NOMO-1 (cell line): ENCODE results near the gene FBXL7.

Experiments
- DNase-seq, 2 experiments: peaks; one replicate each; lab custom pipeline; 2025; ENCODE audit not compliant: unreplicated experiment in 2 of 2; lab: John Stamatoyannopoulos, UW

Gene FBXL7

GRCh38 chr5:15609076-15609725 lies 109.2 kb downstream of the FBXL7 start:
- no peak for DNase-seq

DNA sequence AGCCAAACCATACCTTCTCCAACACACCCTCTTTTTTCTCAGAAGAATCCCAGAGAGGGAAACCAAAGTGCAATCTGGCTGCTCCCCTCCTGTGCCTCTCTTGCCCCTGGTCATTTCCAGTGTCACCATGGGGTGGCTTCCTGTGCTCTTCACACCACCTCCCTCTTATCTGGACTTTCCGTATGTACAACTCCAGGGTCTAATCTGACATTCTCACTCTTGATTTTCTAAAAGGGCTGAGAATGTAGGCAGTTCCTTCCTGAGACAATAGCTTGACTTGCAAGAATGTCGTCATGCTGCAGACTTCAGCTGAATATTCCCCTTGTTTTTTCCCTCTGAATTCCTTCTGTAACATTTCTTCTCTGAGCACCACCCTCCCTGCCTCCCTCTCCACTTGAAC lies 110.2 kb downstream of the FBXL7 start:
- DNase-seq, result no peak

DNA sequence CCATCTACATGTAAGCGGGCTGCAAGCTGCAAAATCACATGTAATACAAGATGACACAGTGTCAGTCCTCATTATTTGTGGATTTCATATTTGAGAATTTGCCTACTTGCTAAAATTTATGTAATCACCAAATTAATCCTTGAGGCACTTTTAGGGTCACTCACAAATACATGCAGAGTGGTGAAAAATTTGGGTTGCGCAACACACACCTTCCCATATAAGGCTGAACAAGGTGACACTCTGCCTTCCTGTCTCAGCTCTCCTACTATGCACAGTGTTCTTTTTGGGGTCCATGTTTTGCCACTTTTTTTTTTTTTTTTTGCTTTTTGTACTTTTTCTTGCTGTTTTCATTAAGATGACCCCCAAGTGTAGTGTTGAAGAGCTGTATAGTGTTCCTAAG lies 111.0 kb downstream of the FBXL7 start:
- DNase-seq, result no peak

GRCh38 chr5:15612915-15613635 lies 113.1 kb downstream of the FBXL7 start:
- DNase-seq, result no peak

DNA sequence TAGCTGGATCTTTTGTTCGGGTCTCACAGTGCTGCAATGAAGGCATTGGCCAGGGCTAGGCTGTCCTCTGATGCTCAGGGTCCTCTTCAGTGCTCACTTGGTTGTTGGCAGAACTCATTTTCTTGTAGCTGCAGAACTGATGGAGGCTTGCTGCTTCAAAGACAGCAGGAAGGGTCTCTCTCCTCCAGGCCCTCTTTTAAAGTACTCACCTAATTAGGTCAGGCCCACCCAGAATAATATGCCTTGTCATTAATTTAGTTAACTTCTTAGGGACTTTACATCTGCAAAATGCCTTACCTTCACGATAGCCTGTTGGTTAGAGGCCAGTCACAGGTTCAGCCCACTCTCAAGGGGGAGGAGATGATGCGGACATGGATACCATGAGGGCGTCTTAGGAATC lies 114.7 kb downstream of the FBXL7 start:
- DNase-seq, result no peak

GRCh38 chr5:15615859-15616258 lies 115.9 kb downstream of the FBXL7 start:
- no peak for DNase-seq

DNA sequence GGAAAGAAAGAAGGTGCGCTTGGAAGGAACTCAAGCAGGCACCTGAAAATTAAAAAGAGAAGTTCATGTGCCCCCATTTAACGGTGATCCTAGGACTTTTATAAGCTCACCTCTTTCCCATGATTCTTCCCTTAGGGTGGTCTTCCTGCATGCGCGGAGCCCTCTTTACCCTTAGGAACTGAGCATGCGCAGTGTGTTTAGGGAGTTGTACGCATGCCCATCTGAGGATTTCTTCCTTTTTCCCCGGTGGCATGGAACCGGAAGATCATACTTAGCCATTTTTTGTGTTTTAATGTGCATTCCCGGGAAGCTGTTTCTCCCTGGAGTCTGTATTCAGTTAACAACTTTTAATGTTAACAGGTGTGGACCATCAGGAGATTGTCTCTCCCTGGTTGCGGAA lies 119.0 kb downstream of the FBXL7 start:
- no peak for DNase-seq

- no peak for DNase-seq
Observed at GRCh38 chr5:15620501-15620900, 120.5 kb downstream of the FBXL7 start.

- DNase-seq, result no peak
Observed at GRCh38 chr5:15621094-15621493, 121.1 kb downstream of the FBXL7 start.

DNA sequence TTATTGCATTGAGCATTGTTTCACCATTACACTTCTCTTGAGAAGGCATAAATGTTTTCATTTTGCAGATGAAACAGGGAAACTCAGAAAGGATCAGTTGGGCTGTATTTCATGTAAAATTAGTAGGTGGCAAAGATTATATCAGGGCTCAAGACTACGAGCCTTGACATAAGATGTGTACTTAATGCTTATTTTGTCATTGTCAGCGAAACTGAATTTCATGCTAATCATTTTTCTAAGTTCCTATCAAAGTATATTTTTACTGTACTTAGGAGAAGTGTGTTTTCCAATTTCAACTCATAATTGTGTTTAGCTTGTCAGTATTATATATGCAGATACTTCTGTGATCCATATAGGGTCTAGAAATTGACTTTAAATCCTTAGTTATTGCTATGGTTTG lies 123.8 kb downstream of the FBXL7 start:
- no peak for DNase-seq

- no peak for DNase-seq
Observed at GRCh38 chr5:15627109-15627508, 127.1 kb downstream of the FBXL7 start.

DNA sequence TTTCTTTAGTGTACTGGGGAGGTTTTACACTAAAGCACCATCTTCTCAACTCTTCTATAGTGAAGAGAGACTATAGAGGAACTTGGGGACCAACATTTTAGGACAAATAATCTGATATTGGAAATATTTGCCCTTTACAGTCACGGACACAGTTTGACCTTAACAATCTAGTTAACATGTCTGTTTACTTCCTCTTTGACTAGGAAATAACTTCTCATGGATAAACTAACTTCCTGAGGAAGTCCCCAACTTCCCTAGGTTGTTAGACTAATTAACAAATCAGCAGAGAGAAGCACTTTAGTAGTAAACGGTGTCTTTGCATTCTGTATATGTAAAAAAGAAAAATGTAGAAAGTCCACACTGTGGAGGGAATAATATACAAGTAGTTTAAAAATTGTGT lies 127.7 kb downstream of the FBXL7 start:
- DNase-seq, result no peak

DNA sequence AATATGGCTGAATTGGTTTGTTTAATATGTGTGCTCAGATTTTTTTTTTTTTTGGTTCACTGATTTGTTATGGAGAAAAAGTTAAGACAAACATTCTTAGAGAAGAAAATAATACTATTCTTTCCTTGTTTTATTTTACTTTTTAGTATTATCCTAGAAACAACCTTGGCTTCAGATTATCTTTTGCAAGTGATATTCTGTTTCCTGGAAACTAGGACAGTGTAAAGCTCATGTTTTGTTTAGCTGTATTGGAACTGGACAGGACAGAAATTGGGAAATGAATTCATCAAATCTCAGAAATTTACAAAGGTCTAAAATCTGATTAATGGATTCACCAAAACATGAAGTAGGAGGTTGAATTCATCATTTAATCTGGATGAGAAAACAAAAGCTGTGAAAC lies 130.5 kb downstream of the FBXL7 start:
- no peak for DNase-seq

DNA sequence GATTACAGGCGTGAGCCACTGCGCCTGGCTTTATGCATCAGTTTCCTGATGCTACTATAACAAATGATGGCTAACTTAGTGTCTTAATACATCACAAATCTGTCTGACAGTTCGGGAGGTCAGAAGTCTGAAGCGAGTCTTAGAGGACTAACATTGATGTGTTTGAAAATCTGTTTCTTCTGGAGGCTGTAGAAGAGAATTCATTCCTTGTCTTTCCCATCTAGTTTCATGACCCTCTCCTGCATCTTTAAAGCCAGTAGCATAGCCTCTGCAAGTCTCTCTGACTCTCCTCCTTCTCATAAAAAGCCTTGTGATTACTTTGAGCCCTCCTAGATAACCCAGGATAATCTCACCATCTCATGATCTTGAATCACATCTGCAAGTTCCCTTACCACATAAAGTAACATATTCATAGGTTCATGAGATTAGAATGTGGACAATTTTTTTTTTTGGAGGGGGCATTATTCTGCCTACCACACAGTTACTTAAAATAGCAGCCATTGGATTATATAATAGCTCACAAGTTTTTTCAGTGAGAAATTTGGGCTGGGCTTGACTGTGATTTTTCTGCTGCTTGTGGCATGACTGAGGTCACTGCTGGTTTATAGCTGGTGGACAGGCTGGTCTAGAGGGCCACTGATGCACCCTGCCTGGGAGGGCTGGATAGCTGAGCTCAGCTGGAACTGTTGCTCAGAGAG lies 134.8 kb downstream of the FBXL7 start:
- no peak for DNase-seq

- DNase-seq, result no peak
Observed at GRCh38 chr5:15635289-15635616, 135.3 kb downstream of the FBXL7 start.

DNA sequence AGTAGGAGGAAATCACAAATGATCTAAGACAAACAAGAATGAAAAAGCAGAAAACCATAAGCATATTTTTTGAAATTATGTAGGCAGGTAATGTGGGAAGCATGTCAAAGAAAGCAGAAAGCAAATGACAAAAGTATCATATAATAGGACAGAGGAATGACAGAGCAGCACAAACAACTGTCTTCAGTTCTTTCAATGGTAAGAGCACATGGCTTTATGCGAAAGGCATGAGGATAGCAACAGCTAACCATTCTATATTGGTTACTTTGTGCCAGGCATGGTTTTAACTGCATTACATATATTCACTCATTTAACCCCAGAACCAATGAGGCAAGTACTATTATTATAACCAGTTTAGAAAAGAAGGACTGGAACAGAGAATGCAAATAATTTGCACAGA lies 137.4 kb downstream of the FBXL7 start:
- DNase-seq, result no peak

DNA sequence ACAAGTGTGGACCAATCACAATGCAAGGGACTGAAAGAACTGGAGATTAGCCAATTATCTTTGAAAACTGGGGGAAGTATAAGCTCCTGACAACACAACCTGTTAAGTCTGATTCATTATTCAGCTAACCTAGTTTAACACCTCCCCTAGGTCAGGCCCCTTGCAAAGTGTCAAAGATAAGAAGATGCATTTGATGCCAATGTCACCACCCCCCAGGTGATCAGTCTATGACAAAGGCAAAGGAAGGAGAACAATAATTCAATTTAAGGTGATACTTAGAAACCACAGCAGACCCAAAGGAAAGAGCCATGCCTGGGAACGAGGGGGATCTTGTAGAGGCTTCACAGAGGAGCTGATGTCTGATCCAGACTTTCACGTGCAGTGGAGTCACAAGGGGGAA lies 137.9 kb downstream of the FBXL7 start:
- DNase-seq, result no peak

GRCh38 chr5:15638296-15638695 lies 138.3 kb downstream of the FBXL7 start:
- no peak for DNase-seq

DNA sequence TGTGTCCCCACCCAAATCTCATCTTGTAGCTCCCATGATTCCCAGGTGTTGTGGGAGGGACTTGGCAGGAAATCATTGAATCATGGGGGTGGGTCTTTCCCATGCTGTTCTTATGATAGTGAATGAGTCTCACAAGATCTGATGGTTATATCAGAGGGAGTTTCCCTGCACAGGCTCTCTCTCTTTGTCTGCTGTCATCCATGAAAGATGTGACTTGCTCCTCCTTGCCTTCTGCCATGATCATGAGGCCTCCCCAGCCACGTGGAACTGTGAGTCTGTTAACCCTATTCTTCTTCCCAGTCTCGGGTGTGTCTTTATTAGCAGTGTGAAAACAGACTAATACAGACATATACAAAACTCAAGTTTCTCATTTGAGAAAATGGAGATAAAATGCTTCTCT lies 139.3 kb downstream of the FBXL7 start:
- no peak for DNase-seq

GRCh38 chr5:15640116-15640515 lies 140.1 kb downstream of the FBXL7 start:
- DNase-seq, result no peak

GRCh38 chr5:15643731-15644130 lies 143.8 kb downstream of the FBXL7 start:
- DNase-seq, result no peak
